ENCODE data around the gene DNAJC6.

Gene DNAJC6

DNA sequence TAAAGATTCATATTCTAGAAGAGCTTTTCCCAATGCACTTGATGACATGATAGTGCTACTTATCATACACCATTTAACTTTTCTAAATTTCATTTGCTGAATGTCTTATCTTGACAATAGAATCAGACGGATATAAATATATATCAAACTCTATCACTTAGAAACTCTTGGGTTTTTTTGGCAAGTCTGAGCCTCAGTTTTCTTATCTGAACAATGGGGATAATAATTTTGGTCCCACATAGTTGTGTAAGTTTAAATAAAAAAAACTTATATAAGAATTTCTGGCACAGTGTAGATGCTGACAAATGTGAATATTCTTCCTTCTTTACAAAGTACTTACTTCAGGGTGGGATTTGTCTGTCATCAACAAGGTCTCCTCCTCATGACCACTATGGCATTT, 89.7 kb downstream of the DNAJC6 start:
- no peak for DNase-seq (ENCODE audit: low read depth in 1 of 2, low spot score in 1 of 2)

DNA sequence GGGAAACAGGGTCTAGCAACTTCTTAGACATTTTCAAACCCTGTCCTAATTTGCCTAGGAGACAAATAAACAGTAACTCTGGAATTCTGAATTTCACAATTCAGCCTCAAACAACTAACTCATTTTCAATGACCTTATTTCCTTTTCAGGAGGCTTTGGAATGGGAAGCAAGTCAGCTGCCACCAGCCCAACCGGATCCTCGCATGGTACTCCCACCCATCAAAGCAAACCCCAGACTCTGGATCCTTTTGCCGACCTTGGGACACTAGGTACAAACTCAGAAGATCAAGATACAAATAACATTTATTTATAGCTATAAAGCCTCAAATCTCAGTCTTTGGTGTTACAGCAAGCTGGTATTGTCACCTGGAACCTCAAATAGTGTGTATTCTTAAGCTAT, 92.3 kb downstream of the DNAJC6 start:
- no peak for DNase-seq (ENCODE audit: low read depth in 1 of 2, low spot score in 1 of 2)

DNA sequence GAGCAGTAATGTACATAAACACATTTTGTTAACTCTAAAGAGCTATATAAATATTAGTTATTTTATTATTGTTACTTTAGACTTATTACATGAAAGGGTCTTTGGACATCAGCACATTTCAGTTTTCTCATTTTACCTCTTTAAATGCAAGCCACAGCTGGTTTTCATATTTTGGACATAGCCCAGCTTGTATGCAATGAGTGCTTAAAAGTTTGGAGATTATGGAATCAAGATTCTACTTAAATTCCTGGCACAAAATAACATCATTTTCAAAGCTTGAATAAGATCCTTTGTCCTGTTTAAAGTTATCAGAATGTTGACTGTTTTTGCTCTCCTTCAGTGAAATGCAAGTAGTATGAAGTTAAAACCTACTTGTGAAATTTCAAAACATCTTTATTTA, 95.6 kb downstream of the DNAJC6 start:
- no peak for DNase-seq (ENCODE audit: low read depth in 1 of 2, low spot score in 1 of 2)

DNA sequence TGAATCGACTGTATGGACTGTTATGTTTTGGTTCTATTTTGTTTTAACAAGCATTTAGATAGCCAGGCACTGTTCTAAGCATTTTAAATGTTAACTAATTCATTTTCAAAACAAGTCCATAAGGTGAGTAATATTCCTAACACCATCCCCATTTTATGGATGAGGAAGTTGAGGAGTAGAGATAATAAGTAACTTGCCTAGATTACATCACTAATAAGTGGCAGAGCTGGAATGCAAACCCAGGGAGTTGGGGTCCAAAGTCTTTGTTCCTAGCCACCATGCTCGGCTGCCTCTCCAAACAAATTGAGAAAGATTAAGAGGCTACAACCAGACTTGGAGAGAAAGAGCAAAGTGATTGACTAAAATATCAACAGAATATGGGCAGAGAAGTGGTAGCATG, 98.5 kb downstream of the DNAJC6 start:
- DNase-seq (ENCODE audit: low read depth in 1 of 2, low spot score in 1 of 2), result no peak

DNA sequence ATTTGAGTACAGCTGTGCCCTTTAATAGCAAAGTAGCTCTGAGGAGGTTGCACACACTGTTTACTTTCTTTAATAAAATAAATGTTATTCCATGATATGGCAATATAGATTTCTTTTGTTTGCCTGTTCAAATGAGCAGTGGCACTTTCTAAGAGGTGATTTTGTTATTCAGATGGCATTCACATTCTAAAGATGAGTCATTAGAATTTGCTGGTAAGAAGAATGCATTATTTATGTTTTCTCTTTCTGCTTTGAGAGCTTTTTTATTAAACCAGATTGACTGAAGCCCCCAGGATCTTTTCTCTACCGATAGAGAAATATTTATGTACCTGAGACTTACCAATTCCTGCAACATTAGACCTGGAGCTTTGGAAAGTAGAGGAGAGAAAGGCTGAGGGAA, 100.0 kb downstream of the DNAJC6 start:
- no peak for DNase-seq (ENCODE audit: low read depth in 1 of 2, low spot score in 1 of 2)

DNA sequence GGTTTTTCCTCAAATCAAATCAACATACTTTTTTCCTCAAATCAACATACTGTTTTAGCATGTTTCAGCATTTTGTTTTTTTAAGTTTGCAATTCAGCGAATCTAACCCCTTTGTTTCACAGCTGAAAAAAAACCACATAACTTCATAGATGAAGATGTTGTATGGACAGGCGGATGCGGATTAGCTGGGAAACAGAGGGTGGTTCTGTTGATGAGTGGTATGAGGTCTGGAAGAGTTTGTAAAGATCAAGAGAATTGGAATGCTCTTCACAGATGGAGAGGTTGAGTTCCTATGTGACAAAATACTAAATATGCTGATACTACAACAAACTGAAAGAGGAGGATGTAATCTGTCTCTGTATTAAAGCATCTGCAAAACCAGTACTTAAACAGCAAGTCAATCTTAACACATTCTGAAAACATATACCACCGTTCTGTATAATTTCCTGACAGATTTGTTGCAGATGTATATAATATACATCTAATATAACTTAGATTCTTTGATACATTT, 100.5 kb downstream of the DNAJC6 start:
- no peak for DNase-seq (ENCODE audit: low read depth in 1 of 2, low spot score in 1 of 2)

DNA sequence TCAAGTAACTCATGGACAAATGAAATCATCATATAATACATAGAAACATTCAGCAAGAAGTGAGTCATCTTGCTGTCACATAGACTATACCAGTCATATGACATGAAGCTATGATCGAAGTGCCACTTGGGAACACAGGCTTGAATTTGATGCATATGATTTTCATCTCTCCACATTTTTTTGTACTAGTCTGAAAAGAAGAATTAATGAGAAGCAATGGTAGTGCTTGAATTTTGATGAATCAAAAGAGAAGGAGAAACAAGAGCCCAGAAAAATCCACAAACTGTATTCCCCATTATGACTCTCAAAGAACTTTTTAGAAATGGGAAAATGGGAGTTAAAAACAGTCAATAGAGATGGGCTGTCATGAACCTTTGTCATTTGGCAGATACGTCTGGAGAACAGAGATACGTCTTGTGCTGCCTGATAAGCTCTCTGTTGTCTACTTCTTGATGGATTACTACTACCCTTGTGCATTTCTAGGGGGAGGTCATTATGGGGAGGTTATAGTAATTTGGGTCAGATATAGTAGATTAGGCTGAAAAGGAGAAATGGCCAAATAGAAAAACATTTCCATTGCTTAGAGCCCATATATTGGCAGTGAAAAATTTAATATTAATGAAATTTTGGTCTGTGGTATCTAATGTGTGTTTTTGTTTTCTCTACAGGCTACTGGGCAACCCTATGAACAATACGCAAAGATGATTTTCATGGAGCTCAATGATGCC, 103.1 kb downstream of the DNAJC6 start:
- no peak for DNase-seq (ENCODE audit: low read depth in 1 of 2, low spot score in 1 of 2)

DNA sequence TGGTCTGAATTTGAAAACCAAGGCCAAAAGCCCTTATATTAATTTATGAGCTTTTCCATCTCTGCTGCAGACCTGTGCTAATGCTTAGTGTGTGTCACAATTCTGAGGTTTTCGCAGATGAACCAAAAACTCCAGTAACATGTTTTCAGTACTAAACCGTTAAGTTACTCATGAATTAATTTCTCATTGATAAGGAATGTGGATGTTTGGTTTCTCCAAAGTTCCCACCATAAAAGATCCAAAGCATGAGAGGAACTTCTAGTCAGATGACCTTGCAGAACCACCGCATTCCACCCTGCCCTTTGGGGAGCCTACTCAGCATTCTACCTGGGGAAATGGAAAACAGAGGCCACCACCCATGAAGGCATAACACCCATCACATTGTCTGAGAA, 103.6 kb downstream of the DNAJC6 start:
- no peak for DNase-seq (ENCODE audit: low read depth in 1 of 2, low spot score in 1 of 2)

DNA sequence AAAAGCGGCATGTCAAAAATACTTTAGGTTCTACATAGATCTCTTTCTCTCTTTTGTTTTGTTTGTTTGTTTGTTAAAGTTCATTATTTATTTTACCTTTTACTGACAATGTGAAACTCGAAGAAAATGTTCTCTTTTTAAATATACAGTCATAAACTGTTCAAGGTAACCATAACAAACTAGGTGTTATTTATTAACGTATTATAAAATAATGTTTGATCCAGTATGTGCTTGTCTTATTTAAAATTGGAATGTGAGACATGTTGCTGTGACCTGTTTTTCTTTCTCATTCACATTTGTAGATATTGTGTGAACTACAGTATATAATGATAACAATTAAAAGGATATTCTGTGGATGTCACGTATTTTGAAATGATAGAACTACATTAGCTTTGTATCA, 105.2 kb downstream of the DNAJC6 start:
- DNase-seq (ENCODE audit: low read depth in 1 of 2, low spot score in 1 of 2), result no peak

DNA sequence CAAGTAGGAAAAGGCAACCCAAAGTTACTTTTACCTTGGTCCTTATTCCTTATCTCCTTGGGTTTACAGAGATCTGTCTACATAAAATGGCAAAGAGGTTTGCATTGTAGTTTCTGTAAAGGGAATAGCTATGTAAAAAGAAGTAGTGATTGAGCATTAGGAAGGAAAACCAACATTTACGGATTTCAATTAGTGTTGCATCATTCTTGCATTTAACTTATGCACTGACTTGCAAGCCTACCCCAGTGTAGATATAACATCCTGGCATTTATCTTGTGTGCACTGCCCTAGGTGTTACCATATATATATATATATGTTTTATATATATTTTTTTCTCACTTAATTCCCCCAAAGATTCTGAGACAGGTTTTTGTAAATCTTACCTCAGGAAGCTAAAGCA, 107.4 kb downstream of the DNAJC6 start:
- DNase-seq (ENCODE audit: low read depth in 1 of 2, low spot score in 1 of 2), result no peak

DNA sequence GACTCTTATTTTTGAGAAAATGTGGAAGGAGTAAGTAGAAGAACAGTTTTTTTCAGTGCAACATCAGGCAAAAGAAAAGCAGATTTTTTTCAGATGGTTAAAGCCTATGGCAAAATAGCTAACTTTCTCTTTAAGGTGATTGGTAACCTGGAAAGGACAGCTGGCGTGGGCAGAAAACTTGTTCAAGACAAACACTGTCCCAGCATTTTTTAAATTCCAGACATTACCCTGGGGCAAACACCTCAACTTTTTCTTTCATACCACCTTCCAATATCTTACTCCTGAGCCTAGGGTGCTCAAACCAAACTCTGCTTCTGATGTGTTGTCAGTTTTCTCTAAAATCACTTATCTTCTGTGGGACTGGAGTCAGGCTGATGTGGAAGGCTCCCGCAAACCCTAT, 108.4 kb downstream of the DNAJC6 start:
- DNase-seq (ENCODE audit: low read depth in 1 of 2, low spot score in 1 of 2), result no peak

DNA sequence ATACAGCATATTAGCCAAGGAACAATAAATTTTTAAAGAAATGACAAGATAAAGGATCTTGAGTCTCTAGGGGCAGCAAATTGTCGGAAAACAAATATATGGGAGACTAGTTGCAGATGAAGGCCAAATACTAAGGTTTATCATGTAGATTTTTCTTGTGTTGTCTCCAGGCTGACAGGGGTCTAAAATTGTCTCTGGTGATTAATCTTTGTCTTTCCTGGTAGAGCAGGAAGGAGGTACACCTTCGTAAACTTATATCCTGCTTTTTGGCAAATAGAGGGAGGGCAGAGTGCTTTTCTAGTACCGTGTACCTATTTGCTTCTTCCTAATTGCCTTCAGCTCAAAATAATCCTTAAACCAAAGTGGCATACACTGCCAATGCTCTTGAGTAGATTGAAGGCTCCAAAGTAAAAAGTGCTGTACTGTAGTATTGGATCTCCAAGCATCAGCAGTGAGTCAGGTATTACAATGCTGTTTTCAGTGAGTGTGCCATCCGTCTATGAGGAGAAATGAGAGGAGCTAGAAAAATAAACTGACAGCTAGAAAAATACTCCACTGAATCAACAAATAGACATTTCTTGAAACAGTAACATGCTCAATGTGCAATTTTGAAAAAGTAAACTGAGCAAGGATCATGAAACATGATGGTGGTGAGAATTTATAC, 109.3 kb downstream of the DNAJC6 start:
- DNase-seq (ENCODE audit: low read depth in 1 of 2, low spot score in 1 of 2), result no peak

DNA sequence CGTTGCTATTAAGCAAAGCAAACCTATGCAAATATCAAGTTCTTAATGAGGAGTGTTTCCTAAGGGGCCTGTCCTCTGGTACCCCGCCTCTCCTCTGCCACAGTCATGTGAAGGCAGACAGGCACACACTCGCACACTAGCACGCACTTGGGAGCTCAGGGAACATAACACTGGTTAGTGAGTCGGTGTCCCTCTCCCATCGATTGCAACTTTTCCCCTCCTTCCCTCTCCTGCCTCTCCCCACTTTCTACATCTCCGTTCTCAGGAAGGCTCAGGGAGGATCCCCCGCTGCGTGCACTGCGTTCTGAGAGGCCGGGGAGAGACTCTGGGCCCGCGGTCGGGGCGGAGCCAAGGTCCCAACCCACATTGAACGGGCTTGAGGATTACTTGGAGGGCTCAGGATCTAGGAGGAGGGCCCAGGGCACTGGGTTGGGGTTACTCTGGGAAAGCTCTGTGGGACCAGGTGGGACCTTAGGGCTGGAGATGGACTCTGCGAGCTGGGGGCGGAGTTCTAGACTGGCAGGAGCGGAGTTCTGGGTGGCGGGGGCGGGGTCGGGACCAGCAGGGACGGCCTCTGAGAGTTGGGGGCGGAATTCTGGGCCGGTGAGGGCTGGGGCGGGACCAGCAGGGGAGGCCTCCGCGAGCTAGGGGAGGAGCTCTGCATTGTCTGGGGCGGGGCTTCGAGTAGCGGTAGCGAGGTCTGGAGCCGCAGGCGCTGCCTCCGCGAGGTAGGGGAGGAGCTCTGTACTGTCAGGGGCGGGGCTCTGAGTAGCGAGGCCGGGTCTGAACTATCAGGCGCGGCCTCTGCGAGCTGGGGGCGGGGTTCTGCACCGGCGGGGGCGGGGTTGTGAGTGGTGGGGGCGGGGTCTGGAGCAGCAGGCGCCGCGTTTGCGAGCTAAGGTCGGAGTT, 110.6 kb downstream of the DNAJC6 start:
- peak; percentile 97 to 98 for DNase-seq (ENCODE audit: low read depth in 1 of 2, low spot score in 1 of 2)

DNA sequence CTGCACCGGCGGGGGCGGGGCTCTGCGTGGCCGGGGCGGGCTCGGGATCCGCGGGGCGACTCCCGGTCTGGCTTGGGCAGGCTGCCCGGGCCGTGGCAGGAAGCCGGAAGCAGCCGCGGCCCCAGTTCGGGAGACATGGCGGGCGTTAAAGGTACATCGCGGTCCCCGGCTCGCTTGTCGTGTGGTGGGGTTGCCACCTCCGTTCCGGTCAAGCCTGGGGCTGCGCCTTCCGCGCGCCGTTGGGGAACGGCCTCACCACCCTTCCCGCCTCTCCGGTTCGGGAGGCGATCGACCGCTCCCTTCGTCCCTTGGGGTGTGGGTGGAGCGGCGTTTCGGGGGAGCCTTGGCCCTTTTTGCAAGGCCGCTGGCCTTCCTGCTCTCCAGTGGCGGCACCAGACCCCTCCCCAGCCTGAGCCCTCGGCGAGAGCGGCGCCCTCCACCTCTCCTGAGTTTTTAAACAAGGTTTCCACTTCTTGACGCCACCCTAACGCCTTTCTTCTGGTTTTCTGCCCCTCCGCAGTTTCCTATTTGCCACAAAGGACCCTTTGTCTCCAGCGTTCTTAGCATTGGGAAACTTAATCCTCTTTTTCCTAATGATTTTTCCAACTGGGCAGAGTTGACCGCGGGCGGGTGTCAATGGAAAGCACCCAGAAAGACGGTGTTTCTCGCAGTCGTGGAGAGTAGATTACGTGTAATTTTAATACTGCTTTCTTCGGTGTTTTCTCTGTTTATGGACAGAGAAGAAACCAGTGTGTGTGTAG, 111.4 kb downstream of the DNAJC6 start, which contains the start of the genes LEPR and LEPROT:
Gene LEPR, plus strand, starts transcription at position 79 of the 761 bp plus-strand sequence. CDS start 144,898 bp downstream, outside the sequence.
Gene LEPROT, plus strand, starts transcription at position 79 of the 761 bp plus-strand sequence. Its CDS starts 57 bp downstream, at position 136.
- no peak for DNase-seq (ENCODE audit: low read depth in 1 of 2, low spot score in 1 of 2)

DNA sequence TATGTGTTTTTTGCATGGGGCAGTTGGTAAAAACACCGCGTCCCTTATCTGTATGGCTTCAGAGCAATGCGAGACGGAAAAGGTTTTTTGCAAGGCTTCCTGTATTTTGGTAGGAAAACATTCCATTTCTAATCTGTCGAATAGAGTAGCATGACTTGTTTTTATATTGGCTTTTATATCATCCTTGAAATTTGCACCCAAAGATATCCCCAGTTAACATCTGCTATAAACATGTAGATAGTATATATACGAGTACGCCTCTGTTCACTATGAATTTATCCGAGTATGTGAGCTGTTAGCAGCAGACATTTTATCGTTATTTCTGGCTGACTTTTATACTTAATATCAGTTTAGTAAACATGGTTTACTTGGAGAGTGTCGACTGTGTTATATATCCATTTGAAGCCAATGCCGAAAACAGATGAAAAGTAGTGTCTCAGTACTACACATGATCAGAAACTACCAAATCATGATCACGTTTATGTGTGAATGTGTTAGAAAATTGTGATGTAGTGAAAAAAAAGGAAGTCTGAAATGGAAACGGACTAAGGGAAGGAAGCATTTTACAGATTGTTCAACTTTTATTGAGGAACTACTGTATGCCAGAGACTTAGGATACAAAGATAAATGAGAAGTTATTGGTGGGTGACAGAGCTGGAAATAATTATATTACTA, 112.1 kb downstream of the DNAJC6 start:
- DNase-seq (ENCODE audit: low read depth in 1 of 2, low spot score in 1 of 2), result no peak

DNA sequence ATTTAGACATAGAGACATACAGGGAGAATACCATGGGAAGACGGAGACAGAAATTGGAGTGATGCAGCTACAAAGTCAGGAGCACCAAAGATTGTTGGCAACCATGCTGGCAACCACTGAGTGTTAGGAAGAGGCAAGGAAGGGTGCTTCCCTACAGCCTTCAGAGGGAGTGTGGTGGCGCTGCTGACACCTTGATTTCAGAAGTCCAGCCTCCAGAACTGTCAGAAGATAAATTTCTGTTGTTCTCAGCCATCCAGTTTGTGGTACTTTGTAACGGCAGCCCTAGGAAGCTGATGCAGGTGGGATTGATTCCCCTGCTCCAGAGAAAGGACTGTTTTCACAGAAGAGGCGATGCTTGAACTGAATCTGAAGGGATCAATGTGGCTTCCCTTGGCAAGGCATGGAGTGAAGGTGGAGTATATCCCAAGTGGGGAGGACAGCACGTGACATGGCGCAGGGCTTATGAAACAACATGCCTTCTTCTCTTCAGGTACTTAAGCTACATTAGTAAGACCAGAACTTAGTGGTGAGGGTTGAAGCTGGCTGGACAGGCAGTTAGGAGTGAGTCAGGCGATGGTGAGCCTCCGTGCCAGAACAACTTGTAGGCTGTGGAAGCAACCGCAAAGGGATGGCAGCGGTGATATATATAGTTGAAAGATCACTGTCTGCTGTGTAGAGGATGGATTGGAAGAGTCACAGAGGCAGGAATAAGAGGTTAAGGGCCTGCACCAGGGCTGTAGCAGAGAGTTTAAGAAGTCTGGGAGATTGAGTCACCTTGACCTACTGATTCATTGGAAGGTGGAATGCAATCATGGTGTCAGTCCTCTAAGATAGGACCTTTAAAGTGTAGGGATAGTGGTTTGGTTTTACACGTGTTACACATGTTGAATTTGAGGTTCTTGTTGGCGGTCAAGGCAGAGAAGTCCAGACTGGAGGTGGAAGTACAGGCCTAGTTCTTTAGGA, 113.2 kb downstream of the DNAJC6 start:
- DNase-seq (ENCODE audit: low read depth in 1 of 2, low spot score in 1 of 2), result no peak

DNA sequence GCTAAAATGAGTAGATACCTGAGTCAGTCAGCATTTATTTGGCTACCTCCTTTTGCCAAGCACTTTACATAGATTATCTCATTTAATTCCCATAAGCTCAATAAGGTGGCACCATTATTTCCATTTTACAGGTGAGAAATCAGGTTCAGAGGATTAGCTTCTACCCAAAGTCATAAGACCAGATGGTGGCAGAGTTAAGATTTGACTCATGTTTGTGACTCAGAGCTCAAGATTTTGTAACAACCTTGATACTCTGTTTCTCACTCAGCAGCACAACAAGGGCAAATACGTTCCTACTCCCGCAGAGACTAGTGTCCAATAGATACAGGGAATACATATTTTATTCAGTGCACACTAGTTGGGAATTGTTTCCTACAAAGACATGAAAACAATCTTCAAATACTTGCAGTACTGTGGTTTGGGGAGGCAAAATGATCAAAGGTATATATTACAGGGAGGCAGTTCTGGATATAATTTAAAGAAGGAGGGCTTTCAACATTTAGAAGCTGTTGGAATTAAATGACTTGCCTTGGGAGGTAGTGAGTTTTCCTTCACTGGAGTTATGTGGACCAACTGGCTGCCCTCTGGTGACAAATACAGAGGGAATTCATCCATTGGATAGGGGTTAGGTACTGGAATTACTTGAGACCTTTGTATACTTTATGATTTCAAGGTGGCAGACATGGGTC, 114.7 kb downstream of the DNAJC6 start:
- peak in 1 of 2 donors; percentile 9 for DNase-seq (ENCODE audit: low read depth in 1 of 2, low spot score in 1 of 2)

DNA sequence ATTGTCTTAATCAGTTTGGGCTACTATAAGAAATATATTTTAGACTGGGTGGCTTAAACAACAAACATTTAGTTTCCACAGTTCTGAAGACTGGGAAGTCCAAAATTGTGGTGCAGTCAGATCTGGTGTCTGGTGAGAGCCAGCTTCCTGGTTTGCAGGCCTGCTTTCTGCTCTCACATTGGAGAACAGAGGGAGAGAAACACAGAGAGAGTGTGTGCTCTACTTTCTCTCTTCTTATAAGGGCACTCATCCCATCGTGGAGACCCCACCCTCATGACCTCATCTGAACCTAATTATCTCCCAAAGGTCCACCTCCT, 115.2 kb downstream of the DNAJC6 start:
- DNase-seq (ENCODE audit: low read depth in 1 of 2, low spot score in 1 of 2), result no peak

DNA sequence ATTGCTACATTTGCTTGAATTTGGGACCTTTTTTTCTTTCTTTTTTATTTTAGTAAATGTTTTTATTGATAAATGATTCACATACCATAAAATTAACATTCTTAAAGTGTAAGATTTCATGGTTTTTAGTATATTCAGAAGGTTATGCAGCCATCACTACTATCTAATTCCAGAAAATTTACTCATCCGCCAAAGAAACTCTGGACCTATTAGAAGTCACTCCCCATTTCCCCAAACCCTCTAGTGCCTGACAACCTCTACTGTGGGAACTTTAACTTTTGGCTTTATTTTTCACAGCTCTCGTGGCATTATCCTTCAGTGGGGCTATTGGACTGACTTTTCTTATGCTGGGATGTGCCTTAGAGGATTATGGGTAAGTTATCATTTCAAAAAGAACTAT, 115.7 kb downstream of the DNAJC6 start:
- no peak for DNase-seq (ENCODE audit: low read depth in 1 of 2, low spot score in 1 of 2)

All from activated CD4-positive, alpha-beta T cell treated with anti-CD3 and anti-CD28 coated beads, Interleukin-2, amount 50 U/mL, for 24 hours (primary cell).